B cell (primary cell): ENCODE measurements around the gene HK2. TPM values are rescaled to one million over a fixed set of nuclear protein-coding genes. Genes with fewer than 3 reads are reported as not detected.
A peak's percentile ranks its signal among the peaks of the same experiment; 100 is the strongest.

Experiments used
- ATAC-seq: fragments of 200-7000 bp; cut with Tn5 transposase; one replicate; pipeline ENCODE4 v1.10.0; 2021; ENCODE audit warnings: low read depth, mild to moderate bottlenecking, moderate number of reproducible peaks, moderate library complexity
- CTCF ChIA-PET: fragments of 350-600 bp; sonication (Branson Sonifier 250); formaldehyde crosslinking; loops from one replicate; lab custom pipeline; 2021; ENCODE audit warnings: antibody characterized with exemption, inconsistent platforms; lab: Charles Lee
- POLR2A ChIA-PET: fragments of 350-600 bp; sonication (Branson Sonifier 250); formaldehyde crosslinking; loops from one replicate; lab custom pipeline; 2021; ENCODE audit warnings: antibody characterized with exemption; lab: Charles Lee
- DNase-seq: peaks from one replicate; pipeline ENCODE4 v3.0.0; 2013
- H2AFZ ChIP-seq: 2 replicates; pipeline ENCODE4 v1.6.1; 2012; ENCODE audit warnings: mild to moderate bottlenecking, low read depth, low read length; ENCODE audit not compliant: insufficient read depth, poor library complexity, severe bottlenecking
- H3K27ac ChIP-seq, 2 donors: 1 replicate in 1 of 2; 2 replicates in 1 of 2; pipeline ENCODE4 v1.5.1; 2012 to 2013; ENCODE audit warnings: low read length in 2 of 2, mild to moderate bottlenecking in 2 of 2, moderate library complexity in 1 of 2
- H3K27me3 ChIP-seq, 4 experiments: fragments of 200-600 bp in 1 of 4; sonication (generic) in 1 of 4; replicated peaks in 1 of 4; 1 replicate in 2 of 4; 2 replicates in 2 of 4; pipeline versions ENCODE4 v1.6.1 to v1.7.0; 2013 to 2016; ENCODE audit warnings: low read length in 3 of 4, mild to moderate bottlenecking in 2 of 4, mixed read lengths in 1 of 4, moderate library complexity in 1 of 4; ENCODE audit not compliant: insufficient read depth in 4 of 4, control insufficient read depth in 3 of 4; ENCODE audit errors: control extremely low read depth in 1 of 4
- H3K36me3 ChIP-seq, 2 experiments: replicated peaks in 1 of 2; 1 replicate in 1 of 2; 2 replicates in 1 of 2; pipeline versions ENCODE4 v1.6.1 to v1.7.1; 2013; ENCODE audit warnings: low read length in 1 of 2; ENCODE audit not compliant: insufficient read depth in 2 of 2, control insufficient read depth in 1 of 2; ENCODE audit errors: control extremely low read depth in 1 of 2, extremely low read depth in 1 of 2
- H3K4me1 ChIP-seq, 2 donors: fragments of 200-600 bp in 1 of 2; sonication (generic) in 1 of 2; 1 replicate in 1 of 2; 2 replicates in 1 of 2; pipeline versions ENCODE4 v1.5.1 to v1.6.1; 2013 to 2017; ENCODE audit warnings: low read length in 2 of 2; ENCODE audit not compliant: control insufficient read depth in 2 of 2, insufficient read depth in 2 of 2
- H3K4me2 ChIP-seq: replicated peaks from 2 replicates; pipeline ENCODE3; 2012; ENCODE audit warnings: mild to moderate bottlenecking, low read depth, low read length; ENCODE audit not compliant: poor library complexity, severe bottlenecking
- H3K4me3 ChIP-seq, 5 experiments: fragments of 200-600 bp in 1 of 5; sonication (generic) in 1 of 5; 1 replicate in 3 of 5; 2 replicates in 2 of 5; pipeline versions ENCODE4 v1.5.1 to v1.7.0; 2011 to 2016; ENCODE audit warnings: low read length in 4 of 5, mild to moderate bottlenecking in 4 of 5, low read depth in 2 of 5, control low read depth in 1 of 5, moderate library complexity in 1 of 5; ENCODE audit not compliant: insufficient read depth in 1 of 5; ENCODE audit errors: control extremely low read depth in 1 of 5, extremely low read depth in 1 of 5
- H3K79me2 ChIP-seq: fragments of 200-600 bp; sonication (generic); one replicate; pipeline ENCODE4 v1.6.0; 2016; ENCODE audit warnings: low read length; ENCODE audit not compliant: control insufficient read depth, insufficient read depth
- H3K9ac ChIP-seq: fragments of 200-600 bp; sonication (generic); 2 replicates; pipeline ENCODE4 v1.6.1; 2017; ENCODE audit warnings: mild to moderate bottlenecking, low read length, moderate library complexity
- H3K9me3 ChIP-seq, 3 donors: one replicate each; pipeline versions ENCODE4 v1.6.1 to v1.7.1; 2013; ENCODE audit warnings: low read length in 2 of 3; ENCODE audit not compliant: control insufficient read depth in 2 of 3, insufficient read depth in 1 of 3; ENCODE audit errors: control extremely low read depth in 1 of 3
- H4K20me1 ChIP-seq: 2 replicates; pipeline ENCODE4 v1.6.0; 2012; ENCODE audit warnings: mild to moderate bottlenecking, low read length; ENCODE audit not compliant: insufficient read depth, control insufficient read depth, poor library complexity, severe bottlenecking
- H3K27ac Mint-ChIP-seq: one replicate; pipeline ENCODE4 v1.8.0; 2021; ENCODE audit warnings: mixed read lengths
- H3K27me3 Mint-ChIP-seq: one replicate; pipeline ENCODE4 v1.8.0; 2021; ENCODE audit warnings: mixed read lengths
- H3K4me1 Mint-ChIP-seq: one replicate; pipeline ENCODE4 v1.8.0; 2021; ENCODE audit warnings: mixed read lengths
- H3K4me3 Mint-ChIP-seq: one replicate; pipeline ENCODE4 v1.8.0; 2021; ENCODE audit warnings: mixed read lengths
- H3K9me3 Mint-ChIP-seq: one replicate; pipeline ENCODE4 v1.8.0; 2022; ENCODE audit warnings: mixed read lengths; ENCODE audit not compliant: insufficient read depth
- EZH2 ChIP-seq: IDR thresholded peaks from 2 replicates; pipeline ENCODE4 v1.6.1; 2012; ENCODE audit warnings: borderline replicate concordance, low read depth, mild to moderate bottlenecking, moderate library complexity, low read length; ENCODE audit not compliant: insufficient read depth, poor library complexity, severe bottlenecking
- WGBS: methylation state at CpG from one replicate; pipeline ENCODE4 v1.1.5; 2013; ENCODE audit warnings: missing lambda C conversion rate; ENCODE audit not compliant: insufficient coverage; 5-methylcytosine and 5-hydroxymethylcytosine counted together
- intact Hi-C: fragments of 100-400 bp; cut with micrococcal nuclease; formaldehyde crosslinking; loops from one replicate; pipeline ENCODE4 v1.10.0; 2022
- polyA plus RNA-seq: library from polyadenylated mRNA; depleted of rRNA; stranded (reverse); fragments of >200 nt; gene quantifications from 2 replicates; pipeline ENCODE4 v1.2.3, GENCODE V29; 2012
- total RNA-seq, 2 donors: library from RNA; stranded (reverse); fragments of 120-200 nt in 1 of 2; gene quantifications; 1 replicate in 1 of 2; 2 replicates in 1 of 2; pipeline versions ENCODE4 v1.2.3 to v1.2.4, GENCODE V29; 2013 to 2022
- TF ChIP-seq, protein P1 (sequence below): fragments of 200-600 bp; IDR thresholded peaks from one replicate; pipeline ENCODE4 v1.8.0; 2022; ENCODE audit warnings: antibody characterized with exemption, mild to moderate bottlenecking

Gene HK2
- total and polyA plus RNA-seq, 2 donors (not counting 1 experiment from before 2014, with no cell fraction given), result 5.0 to 5.7 TPM

DNA sequence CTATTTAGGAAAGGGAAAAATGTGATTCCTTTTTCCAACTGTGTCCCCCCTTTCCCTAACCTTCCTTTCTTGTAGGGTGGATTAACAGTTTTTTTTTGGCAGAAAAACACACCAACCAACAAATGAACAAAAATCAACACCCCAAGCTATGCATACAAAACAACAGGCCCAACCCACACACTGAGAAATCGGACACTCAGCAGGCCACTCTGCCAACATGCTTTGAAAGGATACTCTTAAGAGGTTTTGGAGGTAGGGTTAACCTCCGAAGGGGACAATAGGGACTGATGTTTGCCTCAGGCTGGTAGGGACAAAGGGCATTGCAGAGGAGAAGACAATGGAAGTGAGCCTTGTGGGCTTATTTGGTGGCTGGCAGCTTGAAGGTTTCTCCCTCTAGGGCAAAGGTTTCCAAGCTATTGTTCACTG is 91.4 kb downstream of the HK2 start:
- Histone ChIP-seq H3K79me2 (no peaks in the 10 kb centered on the region), H3K4me2 (no peak overlapping the region), H3K9ac (no peak overlapping the region), H3K9me3 (peaks cover 0 to 4% (median 0%) of the 10 kb centered on the region in 3 donors), H3K36me3 (no peaks in the 10 kb centered on the region), H3K27ac (no peak overlapping the region), H3K4me1 (no peaks in the 10 kb centered on the region), H3K27me3 (no peaks in the 10 kb centered on the region), H3K4me3 (no peak overlapping the region), H4K20me1 (no peaks in the 10 kb centered on the region), H2AFZ (no peak overlapping the region)
- Mint-ChIP-seq H3K27ac (peak overlapping the region; percentile 50), H3K4me1 (peaks cover 15% of the 10 kb centered on the region), H3K4me3 (no peak overlapping the region), H3K9me3 (no peaks in the 10 kb centered on the region), H3K27me3 (no peaks in the 10 kb centered on the region)
- 92% methylated on average over 1 of the region's 2 CpGs for WGBS
- ATAC-seq (no peak), DNase-seq (no peak)
- POLR2A ChIA-PET, result no interaction called here
- CTCF ChIA-PET, result interaction anchor here (1.3 to 1.8 kb wide), 2 partner anchors 139 to 683 kb away, joined by 3 to 6 read pairs; no protein-coding TSS in a partner anchor
- intact Hi-C loops, result loop anchor here (10.0 kb wide), 1 partner anchor 269 kb away; the partner anchor contains the start of gene TACR1
- TF ChIP-seq EZH2, result no peak
- TF ChIP-seq, protein P1, sequence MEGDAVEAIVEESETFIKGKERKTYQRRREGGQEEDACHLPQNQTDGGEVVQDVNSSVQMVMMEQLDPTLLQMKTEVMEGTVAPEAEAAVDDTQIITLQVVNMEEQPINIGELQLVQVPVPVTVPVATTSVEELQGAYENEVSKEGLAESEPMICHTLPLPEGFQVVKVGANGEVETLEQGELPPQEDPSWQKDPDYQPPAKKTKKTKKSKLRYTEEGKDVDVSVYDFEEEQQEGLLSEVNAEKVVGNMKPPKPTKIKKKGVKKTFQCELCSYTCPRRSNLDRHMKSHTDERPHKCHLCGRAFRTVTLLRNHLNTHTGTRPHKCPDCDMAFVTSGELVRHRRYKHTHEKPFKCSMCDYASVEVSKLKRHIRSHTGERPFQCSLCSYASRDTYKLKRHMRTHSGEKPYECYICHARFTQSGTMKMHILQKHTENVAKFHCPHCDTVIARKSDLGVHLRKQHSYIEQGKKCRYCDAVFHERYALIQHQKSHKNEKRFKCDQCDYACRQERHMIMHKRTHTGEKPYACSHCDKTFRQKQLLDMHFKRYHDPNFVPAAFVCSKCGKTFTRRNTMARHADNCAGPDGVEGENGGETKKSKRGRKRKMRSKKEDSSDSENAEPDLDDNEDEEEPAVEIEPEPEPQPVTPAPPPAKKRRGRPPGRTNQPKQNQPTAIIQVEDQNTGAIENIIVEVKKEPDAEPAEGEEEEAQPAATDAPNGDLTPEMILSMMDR, result no peak

DNA sequence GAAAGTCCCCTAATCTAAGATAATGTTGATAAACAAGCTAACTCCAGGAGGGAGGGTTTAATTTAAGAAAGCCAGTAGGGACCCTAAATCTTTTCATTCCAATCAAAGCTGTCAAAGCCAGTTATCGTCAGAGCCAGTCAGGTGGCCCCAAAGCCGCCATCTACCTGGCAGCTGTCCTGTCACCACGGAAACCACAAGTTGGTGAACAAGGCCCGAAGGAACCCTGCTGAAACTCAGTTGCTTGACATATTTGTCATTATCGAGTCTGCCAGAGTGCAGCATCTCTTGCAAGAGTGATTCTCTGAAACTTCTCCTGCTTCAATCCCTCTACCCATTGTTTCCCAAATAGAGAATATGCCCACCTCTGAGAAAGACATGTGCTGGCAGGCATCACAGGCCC is 93.7 kb downstream of the HK2 start:
- H3K4me2 ChIP-seq, result no peak overlapping the region
- no peaks in the 10 kb centered on the region for H3K9me3 ChIP-seq
- Mint-ChIP-seq H3K27ac (no peak overlapping the region), H3K4me1 (peaks cover 5% of the 10 kb centered on the region), H3K27me3 (no peaks in the 10 kb centered on the region), H3K4me3 (no peak overlapping the region), H3K9me3 (no peaks in the 10 kb centered on the region)
- H2AFZ ChIP-seq, result no peak overlapping the region
- ATAC-seq (no peak), DNase-seq (no peak)
- H4K20me1 ChIP-seq, result no peaks in the 10 kb centered on the region
- H3K79me2 ChIP-seq, result no peaks in the 10 kb centered on the region
- ChIA-PET CTCF (interaction anchor here (1.7 kb wide), 1 partner anchor 8 kb away, joined by 8 read pairs; no protein-coding TSS in a partner anchor), POLR2A (no interaction called here)
- H3K27ac ChIP-seq, result no peak overlapping the region
- no peaks in the 10 kb centered on the region for H3K36me3 ChIP-seq
- no peak overlapping the region for H3K4me3 ChIP-seq
- no peaks in the 10 kb centered on the region for H3K4me1 ChIP-seq
- TF ChIP-seq, protein P1, result no peak
- TF ChIP-seq EZH2, result no peak
- no peaks in the 10 kb centered on the region for H3K27me3 ChIP-seq
- intact Hi-C loops, result loop anchor here (10.0 kb wide), 1 partner anchor 267 kb away; the partner anchor contains the start of gene TACR1
- WGBS, result 68% methylated on average over 5 of the region's 5 CpGs
- H3K9ac ChIP-seq, result no peak overlapping the region
